OCI-M2 (cell line): Measurements from ENCODE around the gene CACNG8.
"Not testable (repeated sequence)": the region's sequence is repeated elsewhere in the genome, so short reads cannot be mapped to it uniquely, and the experiment has no call there.

Source experiments
- DNase-seq: peaks from one replicate; lab custom pipeline; 2025; ENCODE audit not compliant: unreplicated experiment; lab: John Stamatoyannopoulos, UW

CACNG8 gene

DNA sequence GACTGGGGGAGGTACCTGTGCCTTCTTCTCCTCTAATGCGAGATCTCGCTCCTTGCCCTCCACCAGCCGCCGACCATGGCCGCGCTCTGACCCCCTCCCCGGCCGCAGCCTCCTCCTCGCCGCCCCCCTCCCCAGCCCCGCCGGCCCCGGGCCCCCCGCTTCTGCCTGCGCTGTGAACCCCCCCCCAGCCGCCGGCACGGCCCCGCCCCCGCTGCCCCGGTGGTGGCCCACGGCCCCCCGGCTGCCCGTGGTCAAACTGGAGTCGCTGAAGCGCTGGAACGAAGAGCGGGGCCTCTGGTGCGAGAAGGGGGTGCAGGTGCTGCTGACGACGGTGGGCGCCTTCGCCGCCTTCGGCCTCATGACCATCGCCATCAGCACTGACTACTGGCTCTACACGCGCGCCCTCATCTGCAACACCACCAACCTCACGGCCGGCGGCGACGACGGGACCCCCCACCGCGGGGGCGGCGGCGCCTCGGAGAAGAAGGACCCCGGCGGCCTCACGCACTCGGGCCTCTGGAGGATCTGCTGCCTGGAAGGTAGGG lies at the start of gene CACNG8:
Gene CACNG8 (plus strand): TSS at position 51 of the 545 bp plus-strand sequence.
- DNase-seq: no peak

DNA sequence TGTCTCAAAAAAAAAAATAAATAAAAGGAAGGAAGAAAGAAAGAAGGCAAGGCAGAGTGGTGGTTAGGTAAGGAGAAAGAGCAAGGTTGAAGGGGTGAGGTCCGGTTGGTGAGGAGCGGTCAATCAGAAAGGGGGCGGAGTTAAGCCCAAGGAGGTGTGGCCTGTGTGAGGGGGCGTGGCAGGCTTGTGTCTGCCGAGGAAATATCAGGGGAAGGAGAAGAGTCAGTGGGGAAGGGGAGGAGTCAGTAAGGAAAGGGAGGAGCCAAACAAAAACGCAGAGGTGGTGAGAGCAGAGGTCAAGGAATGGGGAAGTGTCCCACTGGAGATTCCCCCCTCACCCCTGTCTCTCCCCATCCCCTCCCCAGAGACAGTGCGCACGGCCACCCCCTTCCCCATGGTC lies 47.7 kb upstream of the CACNG8 start:
- DNase-seq: no peak

DNA sequence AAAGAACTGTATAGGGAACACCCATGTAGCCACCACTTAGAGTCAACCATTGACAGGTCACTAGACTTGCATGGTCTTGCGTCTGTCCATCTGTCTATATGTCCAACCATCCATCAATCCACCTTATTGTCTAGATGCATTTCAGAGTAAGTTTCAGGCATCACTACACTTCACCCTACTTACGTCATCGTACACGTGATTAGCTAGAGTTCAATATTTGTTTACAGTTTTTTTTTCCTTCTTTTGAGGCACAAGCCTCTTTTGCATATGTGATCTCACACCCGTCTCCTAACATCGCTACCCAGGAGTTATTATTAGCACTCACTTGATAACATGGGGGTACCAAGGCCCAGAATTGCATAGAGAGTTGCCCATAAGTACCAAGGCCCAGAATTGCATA lies 46.7 kb upstream of the CACNG8 start:
- DNase-seq: no peak

DNA sequence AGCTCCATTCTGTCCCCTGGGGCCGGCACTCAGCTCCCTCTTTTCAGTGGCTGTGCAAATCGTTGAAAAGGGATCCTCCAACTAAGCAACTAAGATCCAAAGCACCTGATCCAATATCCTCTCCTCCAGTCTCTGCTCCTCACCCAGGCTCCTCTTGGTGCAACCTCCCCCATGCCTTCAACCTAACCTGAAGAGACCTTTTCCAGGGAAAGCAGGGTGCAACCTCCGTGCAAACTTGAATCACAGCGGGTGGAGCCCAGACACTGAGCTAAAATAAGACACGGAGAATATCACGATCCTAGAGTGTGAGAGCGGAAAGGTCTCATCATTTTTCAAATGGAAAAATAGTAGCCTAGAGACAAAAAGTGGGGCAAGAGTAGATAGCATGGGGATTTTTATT lies 45.4 kb upstream of the CACNG8 start:
- DNase-seq: no peak

DNA sequence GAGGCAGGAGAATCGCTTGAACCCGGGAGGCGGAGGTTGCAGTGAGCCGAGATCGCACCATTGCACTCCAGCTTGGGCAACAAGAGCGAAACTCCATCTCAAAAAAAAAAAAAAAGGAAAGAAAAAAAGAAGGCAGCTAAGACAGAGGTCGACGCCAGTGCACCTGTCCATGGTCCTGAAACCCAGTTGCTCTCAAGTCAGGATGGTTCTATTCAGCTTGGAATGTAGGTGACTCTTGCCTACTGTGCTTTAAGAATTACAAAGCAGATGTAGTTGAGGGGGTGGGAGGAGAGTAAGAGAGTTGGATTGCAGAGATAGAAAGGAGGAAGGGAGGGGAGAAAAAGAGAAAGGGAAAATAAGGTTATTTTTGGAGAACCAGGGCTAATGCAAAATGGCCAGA lies 35.0 kb upstream of the CACNG8 start:
- DNase-seq: no peak

DNA sequence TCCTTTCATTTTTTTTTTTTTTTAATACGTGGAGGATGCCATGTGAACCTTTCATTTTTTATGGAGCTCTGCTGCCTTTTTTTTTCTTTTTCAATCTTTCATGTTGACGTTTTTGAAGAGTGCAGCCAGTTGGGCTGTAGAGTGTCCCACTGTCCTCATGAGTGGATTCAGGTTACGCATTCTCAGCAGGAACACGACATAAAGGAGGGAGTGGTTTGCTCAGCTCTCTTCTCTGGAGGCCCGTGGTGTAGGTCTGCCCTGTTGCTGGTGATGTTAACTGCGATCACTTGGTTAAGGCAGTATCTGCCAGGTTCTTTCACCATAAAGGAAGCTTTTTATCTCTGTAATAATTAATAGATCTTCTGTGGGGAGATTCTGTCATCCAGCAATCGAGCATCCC lies 26.7 kb upstream of the CACNG8 start:
- DNase-seq: no peak

DNA sequence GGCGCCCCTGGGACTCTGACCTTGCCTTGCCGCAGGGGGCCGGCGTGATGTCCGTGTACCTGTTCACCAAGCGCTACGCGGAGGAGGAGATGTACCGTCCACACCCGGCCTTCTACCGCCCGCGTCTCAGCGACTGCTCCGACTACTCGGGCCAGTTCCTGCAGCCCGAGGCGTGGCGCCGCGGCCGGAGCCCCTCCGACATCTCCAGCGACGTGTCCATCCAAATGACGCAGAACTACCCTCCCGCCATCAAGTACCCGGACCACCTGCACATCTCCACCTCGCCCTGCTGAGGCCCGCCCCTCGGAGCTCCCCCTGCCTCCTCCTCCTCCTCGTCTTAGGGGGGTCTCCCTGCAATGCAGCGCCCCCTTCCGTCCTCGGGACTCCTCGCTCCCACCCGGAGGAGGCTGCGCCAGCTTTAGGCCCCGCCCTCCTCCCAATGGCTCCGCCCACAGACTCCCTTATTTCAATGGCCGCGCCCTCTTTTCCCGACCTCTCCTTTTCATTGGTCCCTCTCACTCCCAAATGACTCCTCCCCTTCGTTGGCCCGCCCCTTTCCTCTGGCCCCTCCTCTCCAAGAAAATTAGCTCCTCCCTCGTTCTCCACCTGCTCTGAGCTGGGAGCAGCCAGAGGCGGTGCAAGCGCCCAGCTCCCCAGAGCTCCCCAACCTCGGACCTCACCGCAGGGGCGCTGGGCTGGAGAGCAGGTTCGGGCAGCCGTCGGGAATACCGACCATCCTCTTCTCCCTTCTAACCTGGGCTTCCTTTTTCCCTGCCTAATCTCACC lies 20.5 kb upstream of the CACNG8 start:
- DNase-seq: no peak

DNA sequence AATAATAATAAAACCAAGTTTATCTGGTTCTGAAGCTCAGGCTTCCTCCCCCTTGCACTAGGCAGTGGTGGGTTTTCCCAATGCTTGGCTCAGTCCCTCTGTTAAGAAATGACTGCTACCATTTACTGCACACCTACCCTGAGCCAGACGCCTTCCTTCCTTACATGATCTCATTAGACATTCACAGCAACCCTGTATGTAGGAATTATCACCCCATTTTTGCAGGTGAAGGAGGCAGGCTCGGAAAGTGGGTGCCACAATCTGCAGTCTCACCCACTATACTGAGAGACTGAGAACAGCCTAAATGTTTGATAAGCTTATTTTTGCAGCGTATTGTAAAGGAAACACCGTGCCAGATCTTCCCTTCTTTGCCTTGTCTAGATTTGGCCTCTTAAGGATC lies 18.3 kb upstream of the CACNG8 start:
- DNase-seq: no peak

DNA sequence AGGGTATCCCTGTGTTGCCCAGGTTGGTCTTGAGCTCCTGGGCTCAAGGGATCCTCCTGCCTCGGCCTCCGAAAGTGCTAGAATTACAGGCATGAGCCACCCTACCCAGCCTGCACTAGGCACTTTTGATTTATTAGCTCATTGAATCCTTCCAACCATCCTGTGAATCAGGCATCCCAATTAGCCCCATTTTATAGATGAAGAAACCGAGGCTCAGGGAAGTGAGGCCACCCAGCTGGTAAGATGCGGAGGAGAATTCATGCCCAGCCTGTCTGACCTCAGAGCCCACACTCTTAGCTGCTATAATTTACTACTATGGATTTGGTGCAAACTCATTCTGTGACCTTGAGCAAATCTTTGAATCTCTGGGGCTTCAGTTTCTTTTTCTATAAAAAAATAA lies 17.8 kb upstream of the CACNG8 start:
- no peak for DNase-seq

DNA sequence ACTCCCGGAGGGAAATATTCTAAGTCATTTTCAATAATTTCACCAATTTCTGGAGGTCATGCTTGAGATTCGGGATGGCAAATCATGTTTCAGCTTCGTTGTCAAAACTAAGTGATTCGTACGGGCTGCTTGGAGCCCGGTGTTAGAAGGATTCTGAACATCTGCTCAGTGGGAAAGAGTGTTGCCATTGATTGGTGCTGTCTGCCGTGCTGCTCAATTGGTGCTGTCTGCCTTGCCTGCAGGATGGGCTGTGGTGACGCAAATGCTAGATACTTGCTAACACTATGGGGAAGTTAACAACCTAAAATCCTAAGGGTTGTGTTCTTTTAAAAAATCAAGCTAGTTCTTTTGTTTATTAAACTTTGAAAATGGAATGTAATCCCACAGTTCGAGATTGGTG lies 17.3 kb upstream of the CACNG8 start:
- no peak for DNase-seq

DNA sequence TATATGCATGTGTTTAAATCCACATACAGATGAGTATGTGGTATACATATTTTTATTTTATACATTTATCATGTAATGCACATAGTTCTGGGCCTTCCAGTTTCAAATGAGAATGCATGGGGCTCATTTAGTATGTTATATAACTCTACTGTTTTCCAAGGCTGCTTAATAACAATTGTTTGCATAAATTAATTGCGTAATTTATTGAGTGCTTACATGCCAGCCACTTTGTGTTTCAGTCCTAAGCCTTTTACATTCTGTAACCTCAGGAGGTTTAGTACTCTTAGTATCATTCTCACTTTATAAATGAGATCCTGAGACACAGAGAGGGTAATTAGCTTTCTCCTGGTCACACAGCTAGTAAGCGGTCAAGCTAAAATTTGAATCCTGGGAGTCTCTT lies 16.7 kb upstream of the CACNG8 start:
- DNase-seq: no peak

DNA sequence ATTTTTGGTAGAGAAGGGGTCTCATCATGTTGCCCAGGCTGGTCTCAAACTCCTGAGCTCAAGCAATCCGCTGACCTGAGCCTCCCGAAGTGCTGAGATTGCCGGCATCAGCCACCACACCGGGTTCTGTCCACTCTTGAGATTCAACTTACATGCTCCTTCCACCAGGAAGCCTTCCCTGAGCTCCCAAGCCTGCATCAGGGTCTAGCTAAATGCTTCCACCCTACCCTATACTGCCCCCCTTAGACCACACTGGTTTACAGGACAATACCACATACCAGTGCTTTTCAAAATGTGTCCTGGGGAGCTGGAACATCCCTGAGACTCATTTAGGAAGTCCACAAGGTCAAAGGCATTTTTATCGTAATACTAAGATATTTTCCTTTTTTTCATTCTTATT lies 15.1 kb upstream of the CACNG8 start:
- DNase-seq: no peak

DNA sequence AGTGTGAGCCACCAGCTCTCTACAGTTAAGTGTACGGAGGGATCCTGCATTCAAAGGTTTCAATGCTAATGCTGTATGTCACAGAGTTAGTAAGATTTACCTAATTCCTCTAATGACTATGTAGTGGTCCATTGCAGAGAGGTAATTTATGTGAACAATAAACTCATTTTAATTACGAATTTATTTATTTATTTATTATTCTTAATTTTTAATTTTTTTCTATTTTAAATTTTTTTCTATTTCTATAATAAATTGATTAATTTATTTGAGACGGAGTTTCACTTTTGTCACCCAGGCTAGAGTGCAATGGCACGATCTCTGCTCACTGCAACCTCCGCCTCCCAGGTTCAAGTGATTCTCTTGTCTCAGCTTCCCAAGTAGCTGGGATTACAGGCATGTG lies 14.1 kb upstream of the CACNG8 start:
- DNase-seq: not testable (repeated sequence)

DNA sequence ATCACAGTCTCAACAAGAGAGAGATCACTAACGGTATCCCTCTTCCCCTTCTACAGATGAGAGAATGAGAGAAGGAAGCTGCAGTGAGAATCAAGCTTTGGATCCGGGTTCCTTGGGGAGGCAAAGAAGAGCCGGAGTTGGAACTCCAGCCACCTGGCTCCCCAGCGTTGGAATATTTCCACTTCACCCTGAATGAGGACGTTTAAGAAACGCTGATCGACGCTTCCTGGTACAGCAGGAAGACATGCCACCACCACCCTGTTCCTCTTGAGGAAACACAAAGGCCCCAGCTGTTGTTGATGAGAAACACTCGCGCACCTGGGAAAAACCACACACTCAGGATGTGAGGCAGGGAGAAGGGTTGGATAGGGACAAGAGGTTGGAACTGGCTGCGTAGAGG lies 11.3 kb upstream of the CACNG8 start:
- no peak for DNase-seq

DNA sequence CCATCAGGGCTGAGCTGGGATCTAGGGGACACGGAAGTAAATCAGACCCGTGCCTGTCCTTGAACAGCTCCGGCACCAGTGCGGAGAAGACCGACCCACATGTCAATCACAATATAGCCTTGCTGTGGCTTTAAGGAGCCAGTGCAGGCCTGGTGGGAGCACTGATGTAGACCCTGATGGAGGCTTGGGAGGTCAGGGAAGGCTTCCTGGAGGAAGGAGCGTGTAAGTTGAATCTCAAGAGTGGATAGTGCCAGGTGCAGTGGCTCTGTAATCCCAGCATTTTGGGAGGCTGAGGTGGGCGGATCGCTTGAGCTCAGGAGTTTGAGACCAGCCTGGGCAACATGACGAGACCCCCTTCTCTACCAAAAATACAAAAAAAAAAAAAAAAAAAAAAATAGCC lies 10.8 kb upstream of the CACNG8 start:
- DNase-seq: no peak

DNA sequence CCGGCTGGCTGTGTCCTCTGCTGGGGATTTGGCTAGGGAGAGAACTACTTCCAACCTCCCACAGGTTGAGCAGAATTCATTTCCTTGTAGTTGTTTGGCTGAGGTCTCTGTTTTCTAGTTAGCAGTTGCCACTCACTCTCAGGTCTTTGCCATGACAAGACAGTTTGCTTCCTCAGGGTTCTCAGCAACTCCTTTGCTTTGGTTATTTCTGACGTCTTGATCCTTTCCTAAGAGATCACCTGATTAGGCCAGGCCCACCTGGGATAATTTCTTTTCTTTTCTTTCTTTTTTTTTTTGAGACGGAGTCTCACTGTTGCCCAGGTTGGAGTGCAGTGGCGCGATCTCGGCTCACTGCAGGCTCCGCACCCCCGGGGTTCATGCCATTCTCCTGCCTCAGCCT lies 9.4 kb upstream of the CACNG8 start:
- no peak for DNase-seq

DNA sequence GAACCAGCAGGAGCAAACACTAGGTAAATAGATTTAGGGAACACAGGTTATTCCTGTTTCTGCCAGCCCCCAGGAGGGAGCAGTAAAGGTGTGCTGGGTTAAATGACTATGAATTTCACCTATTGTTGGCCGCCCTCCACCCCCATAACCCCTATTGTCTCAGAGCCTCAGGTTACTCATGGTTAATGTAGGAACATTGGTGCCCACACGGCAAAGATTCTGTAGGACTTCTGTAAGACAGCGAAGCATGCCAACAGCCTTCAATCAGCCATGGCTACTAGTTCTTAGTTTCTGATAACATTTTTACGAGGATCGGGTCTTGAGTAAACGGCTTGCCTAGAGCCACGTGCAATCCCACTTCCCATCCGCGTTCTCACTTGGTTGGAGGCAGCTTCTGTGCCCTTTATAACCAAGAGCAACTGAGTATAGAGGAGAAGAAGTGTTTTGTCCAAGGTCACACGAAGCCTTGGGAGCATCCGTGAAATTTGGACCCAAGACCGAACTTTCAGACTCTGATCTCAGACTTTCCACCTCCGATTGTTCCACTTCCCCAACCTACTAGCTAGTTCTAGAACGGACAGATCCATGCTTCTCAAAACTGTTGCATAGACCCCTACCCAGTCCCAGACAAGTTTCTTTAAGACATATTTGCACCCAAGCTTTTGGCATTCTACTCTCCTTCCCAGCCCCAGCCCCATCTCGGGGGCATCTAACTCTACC lies 5.1 kb upstream of the CACNG8 start:
- no peak for DNase-seq

DNA sequence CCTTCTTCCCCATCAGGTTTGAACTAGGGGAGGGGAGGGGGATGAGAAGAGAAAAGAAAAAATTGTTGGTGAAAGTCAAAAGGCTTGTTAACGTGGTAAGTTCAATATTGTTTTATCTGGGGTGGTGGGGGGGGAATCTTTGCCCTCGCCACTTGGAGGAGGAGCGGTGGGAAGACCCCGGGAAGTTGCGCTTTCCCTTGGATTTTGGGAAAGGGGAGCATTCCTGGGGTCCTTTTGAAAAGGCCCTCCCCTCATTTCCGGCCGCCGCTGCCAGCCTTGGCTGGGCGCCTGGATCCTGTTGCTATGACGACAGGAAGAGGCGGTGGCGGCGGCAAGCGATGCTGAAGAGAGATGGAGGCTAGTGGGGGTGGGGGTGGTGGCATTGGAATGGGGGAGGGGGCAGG lies 4.6 kb upstream of the CACNG8 start:
- DNase-seq: no peak

DNA sequence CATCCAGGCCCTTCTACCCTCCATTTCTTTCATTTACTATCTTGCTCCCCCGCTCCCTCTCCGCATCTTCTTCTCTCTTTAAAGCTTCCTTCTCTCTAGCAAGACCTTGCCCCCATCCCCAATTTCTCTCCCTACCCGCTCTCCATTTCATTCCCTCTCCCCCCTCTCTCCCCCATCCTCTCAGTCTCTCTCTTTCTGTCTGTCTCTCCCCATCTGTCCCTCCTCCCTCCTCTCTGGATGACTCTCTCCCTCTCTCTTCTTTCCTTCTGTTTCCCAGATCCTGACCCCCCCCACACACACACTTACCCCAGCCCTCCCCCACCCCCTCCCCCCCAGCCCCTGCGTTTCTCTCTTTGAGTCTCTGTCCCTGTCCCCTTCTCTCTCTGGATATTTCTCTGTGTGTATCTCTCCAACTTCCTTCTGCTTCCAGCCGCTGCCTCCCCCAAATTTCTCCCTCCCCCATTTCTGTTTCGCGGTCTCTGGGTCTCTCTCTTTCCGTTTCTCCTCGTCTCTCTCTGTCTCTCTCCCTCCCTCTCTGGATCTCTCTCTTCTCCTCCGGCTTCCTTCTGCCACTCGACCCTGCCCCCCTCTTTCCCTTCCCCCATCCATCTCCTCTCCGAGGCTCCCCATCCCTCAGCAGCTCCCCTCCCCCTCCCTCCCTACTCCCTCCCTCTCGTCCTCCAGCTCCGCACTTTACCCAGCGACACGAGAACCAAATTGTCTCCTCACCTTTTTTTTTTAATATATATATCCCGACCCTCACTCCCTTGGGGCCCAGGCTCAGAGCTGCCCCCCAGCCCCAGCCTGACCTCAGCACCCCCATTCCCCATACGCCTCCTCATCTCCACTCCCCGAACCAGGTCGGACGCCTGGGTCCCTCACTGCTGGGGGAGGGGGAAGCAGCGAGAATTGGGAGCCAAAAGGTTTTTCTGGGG lies 3.6 kb upstream of the CACNG8 start:
- DNase-seq: no peak

DNA sequence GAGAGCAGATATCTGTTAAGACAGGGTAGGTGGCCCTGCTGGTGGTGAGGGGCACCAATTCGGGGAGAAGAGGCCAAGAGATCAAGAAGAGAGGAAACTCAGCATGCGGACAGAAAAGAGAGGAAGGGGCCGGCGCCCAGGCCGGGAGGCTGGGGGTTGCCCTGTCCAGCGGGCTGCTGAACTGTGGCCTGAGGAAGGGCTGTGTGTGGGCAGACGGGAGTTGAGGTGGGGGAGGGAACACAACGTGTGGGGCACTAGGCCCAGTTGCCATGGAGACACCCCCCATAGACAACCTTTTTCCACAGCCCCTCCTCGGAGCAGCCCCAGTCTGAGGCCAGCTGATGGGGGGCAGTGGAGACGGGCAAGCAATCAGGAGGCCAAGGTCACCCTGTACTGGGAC lies 2.5 kb upstream of the CACNG8 start:
- no peak for DNase-seq

DNA sequence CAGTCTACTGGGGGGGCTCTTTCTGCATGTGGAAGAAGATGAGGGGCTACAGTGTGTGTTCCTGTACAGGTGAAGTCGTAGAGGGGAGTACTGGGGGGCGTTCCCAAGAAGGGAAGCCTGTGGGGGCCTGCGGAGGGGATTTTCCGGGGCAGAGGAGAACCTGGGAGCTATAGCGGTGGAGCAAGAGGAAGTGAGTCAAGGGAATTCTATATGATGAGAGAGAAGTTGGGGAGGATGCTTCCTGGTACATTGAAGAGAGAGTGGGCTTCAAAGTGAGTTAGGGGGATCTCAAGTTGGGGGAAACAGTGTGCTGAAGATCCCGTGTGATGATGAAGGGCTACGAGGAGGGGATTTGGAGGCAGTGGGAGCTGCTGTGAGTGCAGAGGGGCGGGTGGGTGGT lies 1.9 kb upstream of the CACNG8 start:
- no peak for DNase-seq
